ENCODE measurements around the gene OPRL1. TPM values are rescaled to one million over a fixed set of nuclear protein-coding genes. Genes with fewer than 3 reads are reported as not detected.

Gene OPRL1
- total and polyA plus RNA-seq, 2 of the 8 experiments (the other 6 are each of a cell fraction or from before 2014, with no cell fraction given), result 0.63 to 0.98 TPM

DNA sequence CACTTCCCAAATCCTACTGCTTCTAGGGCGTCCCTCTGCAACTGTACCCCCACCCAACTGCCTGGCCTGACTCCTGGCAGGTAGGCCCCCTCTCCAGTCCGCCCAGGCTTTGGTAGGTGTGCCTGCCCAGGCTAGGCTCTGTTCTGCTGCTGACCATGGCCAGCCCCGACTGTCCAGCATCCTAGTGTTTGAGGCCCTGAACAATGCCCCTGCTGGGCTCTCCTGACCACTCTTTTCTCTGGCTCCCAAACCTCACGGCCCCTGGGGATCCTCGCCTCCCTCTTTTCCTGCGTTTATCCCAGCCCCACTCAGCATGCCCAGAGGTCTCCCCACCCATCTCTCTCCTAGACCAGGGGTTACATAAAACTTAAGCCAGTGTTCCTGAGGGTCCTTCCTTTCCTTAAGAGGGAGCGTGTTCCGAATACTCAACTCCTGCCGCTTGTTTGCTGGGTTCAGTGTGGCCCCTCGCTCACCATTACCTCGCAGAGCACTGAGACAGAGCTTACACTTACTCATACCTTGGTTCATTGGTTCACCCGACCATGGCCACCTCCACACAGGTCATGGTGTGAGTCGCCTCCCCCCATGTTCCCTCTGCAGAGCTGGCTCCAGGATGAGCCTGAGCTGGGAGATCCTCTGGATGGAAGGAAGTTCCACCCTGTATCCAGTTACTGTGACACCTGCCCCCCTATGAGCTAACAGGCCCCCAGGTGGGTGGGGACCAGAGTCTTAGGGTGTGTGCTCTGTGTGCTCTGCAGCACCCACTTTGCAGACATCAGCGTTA lies 63.3 kb downstream of the OPRL1 start:
- H3K14ac ChIP-seq (ENCODE audit: insufficient read length), result no peak overlapping the region
- H3K79me2 ChIP-seq (ENCODE audit: control insufficient read depth in 1 of 2, insufficient read depth in 2 of 2, low read length in 2 of 2), result no peaks in the 10 kb centered on the region
- POLR2A ChIA-PET (ENCODE audit: partially characterized antibody), result no interaction called here
- CTCF ChIA-PET (ENCODE audit: partially characterized antibody), result interaction anchor here (0.9 to 4.6 kb wide), 3 partner anchors 23 to 66 kb away, joined by 3 to 14 read pairs (median 4); no protein-coding TSS in a partner anchor
- H3K9me3 ChIP-seq (ENCODE audit: insufficient read depth in 2 of 2, low read depth in 1 of 2, low read length in 1 of 2), result peaks cover 17 to 19% of the 10 kb centered on the region in 2 experiments
- no peak overlapping the region for H2AFZ ChIP-seq (ENCODE audit: low read length)
- H3K56ac ChIP-seq (replicated peaks; ENCODE audit: insufficient read length, low read depth, low read length), result no peak overlapping the region
- H3K9ac ChIP-seq (replicated peaks in 1 of 4; ENCODE audit: extremely low read depth in 1 of 4, low read depth in 3 of 4, low read length in 3 of 4), result no peak overlapping the region
- no peak overlapping the region for H4K8ac ChIP-seq (ENCODE audit: extremely low read depth, insufficient read depth, low read length)
- H3K79me1 ChIP-seq (ENCODE audit: low read depth, low read length), result no peaks in the 10 kb centered on the region
- DNase-seq (ENCODE audit: low read depth in 1 of 2, low spot score in 2 of 2) (peak in 1 of 2 experiments; percentile 39), FAIRE-seq (no peak)
- no peak overlapping the region for H2AK5ac ChIP-seq (ENCODE audit: low read depth, low read length)
- H4K5ac ChIP-seq (ENCODE audit: insufficient read length, low read depth, low read length), result no peak overlapping the region
- no peaks in the 10 kb centered on the region for H3K36me3 ChIP-seq (ENCODE audit: control insufficient read depth in 2 of 4, insufficient read depth in 4 of 4, low read length in 3 of 4)
- no peak overlapping the region for H4K91ac ChIP-seq (replicated peaks; ENCODE audit: insufficient read length, low read length)
- H3K4me3 ChIP-seq (ENCODE audit: extremely low read depth in 1 of 4, insufficient read depth in 2 of 4, low read depth in 3 of 4, low read length in 4 of 4), result no peak overlapping the region
- no peak overlapping the region for H2BK15ac ChIP-seq (ENCODE audit: low read length)
- H3K4me2 ChIP-seq (ENCODE audit: insufficient read depth in 1 of 2, low read depth in 2 of 2, low read length in 2 of 2), result no peak overlapping the region
- H3K18ac ChIP-seq (ENCODE audit: extremely low read depth, low read length), result no peak overlapping the region
- no peak overlapping the region for H2BK20ac ChIP-seq (ENCODE audit: low read length)
- H3K23me2 ChIP-seq (ENCODE audit: low read depth, low read length), result no peaks in the 10 kb centered on the region
- 85% methylated on average over 14 of the region's 14 CpGs; no CpG with 5 or more reads in 1 of the 2 experiments for WGBS, 2 experiments (ENCODE audit: extremely low coverage in 1 of 2, insufficient coverage in 1 of 2, insufficient read length in 1 of 2, insufficient replicate concordance in 2 of 2, low coverage in 1 of 2, low lambda C conversion rate in 2 of 2, missing lambda C conversion rate in 1 of 2)
- H3K4ac ChIP-seq (replicated peaks; ENCODE audit: insufficient read length, low read depth, low read length), result no peak overlapping the region
- H2BK12ac ChIP-seq (ENCODE audit: low read depth, low read length), result no peak overlapping the region
- H4K20me1 ChIP-seq (replicated peaks in 1 of 2; ENCODE audit: control insufficient read depth in 1 of 2, insufficient read depth in 2 of 2, low read length in 2 of 2), result no peaks in the 10 kb centered on the region
- no peaks in the 10 kb centered on the region for H3K27me3 ChIP-seq (replicated peaks in 1 of 4; ENCODE audit: control insufficient read depth in 3 of 4, extremely low read depth in 1 of 4, insufficient read depth in 3 of 4, low read length in 3 of 4)
- no peak overlapping the region for H2BK120ac ChIP-seq (replicated peaks; ENCODE audit: low read depth, low read length)
- H3K4me1 ChIP-seq (replicated peaks in 1 of 4; ENCODE audit: control insufficient read depth in 3 of 4, insufficient read depth in 4 of 4, low read length in 3 of 4), result peaks cover 0 to 14% (median 5%) of the 10 kb centered on the region in 4 experiments; a peak in 5 of 7 replicates
- no peak overlapping the region for H3K23ac ChIP-seq (ENCODE audit: insufficient read length)
- H3K27ac ChIP-seq (ENCODE audit: low read depth, low read length), result no peak overlapping the region
- H2BK5ac ChIP-seq (ENCODE audit: low read depth, low read length), result no peak overlapping the region
- TF ChIP-seq, protein P1, sequence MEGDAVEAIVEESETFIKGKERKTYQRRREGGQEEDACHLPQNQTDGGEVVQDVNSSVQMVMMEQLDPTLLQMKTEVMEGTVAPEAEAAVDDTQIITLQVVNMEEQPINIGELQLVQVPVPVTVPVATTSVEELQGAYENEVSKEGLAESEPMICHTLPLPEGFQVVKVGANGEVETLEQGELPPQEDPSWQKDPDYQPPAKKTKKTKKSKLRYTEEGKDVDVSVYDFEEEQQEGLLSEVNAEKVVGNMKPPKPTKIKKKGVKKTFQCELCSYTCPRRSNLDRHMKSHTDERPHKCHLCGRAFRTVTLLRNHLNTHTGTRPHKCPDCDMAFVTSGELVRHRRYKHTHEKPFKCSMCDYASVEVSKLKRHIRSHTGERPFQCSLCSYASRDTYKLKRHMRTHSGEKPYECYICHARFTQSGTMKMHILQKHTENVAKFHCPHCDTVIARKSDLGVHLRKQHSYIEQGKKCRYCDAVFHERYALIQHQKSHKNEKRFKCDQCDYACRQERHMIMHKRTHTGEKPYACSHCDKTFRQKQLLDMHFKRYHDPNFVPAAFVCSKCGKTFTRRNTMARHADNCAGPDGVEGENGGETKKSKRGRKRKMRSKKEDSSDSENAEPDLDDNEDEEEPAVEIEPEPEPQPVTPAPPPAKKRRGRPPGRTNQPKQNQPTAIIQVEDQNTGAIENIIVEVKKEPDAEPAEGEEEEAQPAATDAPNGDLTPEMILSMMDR (IDR thresholded peaks at IDR 0.05; ENCODE audit: control extremely low read depth in 1 of 3, insufficient read depth in 1 of 3, low read depth in 1 of 3, low read length in 3 of 3), result no peak
- TF ChIP-seq SUZ12 (IDR thresholded peaks at IDR 0.05; ENCODE audit: low read length), result no peak
